GM12801 (cell line): Measurements from ENCODE around the gene USP25.

Experiments used
- TF ChIP-seq, protein P1 (sequence below): IDR thresholded peaks from one replicate; pipeline ENCODE4 v1.5.1; 2011; ENCODE audit warnings: control low read depth; ENCODE audit not compliant: insufficient read length; ENCODE audit errors: extremely low read depth

USP25 gene

DNA sequence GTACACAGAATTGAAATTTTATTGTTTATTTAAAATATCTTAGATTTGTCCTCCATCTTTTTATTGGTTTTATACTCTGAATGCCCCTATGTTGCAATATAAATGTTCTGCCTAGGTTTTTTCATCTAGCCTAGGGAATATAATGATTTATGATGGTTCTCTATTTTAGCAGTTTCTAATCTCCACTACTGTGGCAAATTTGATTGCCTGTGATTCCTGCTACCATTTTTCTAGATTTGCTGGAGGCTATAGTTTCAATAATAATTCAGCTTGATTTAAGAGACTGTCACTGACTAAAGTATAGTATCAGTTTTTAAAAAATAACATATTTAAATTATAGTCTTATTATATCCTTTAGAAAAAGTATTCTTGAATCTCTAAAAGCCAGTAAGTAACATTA lies 90.5 kb downstream of the USP25 start:
- TF ChIP-seq, protein P1, sequence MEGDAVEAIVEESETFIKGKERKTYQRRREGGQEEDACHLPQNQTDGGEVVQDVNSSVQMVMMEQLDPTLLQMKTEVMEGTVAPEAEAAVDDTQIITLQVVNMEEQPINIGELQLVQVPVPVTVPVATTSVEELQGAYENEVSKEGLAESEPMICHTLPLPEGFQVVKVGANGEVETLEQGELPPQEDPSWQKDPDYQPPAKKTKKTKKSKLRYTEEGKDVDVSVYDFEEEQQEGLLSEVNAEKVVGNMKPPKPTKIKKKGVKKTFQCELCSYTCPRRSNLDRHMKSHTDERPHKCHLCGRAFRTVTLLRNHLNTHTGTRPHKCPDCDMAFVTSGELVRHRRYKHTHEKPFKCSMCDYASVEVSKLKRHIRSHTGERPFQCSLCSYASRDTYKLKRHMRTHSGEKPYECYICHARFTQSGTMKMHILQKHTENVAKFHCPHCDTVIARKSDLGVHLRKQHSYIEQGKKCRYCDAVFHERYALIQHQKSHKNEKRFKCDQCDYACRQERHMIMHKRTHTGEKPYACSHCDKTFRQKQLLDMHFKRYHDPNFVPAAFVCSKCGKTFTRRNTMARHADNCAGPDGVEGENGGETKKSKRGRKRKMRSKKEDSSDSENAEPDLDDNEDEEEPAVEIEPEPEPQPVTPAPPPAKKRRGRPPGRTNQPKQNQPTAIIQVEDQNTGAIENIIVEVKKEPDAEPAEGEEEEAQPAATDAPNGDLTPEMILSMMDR: no peak

DNA sequence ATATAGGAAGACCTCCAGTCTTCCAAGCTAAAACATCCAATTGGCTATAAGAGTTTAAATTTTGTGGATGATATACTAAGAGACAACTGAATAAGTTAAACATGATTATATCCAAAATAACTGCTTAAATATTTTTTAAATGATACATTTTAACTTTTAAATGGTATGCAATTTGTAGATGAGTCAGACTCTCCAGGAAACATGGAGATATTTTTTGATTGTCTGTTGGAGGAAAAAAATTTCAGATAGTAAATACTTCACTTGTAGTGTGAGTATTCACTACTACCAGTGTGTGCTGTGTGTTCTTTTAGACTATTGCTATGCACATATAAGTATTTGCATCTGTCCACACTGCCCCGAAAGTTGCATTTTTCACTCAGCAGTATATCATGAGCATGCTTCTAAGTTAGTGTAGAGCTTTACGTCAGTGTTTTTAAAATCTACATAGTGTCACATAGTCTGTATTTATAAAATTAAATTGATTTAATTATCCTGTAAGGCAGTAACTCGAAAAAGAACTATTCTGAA lies 91.1 kb downstream of the USP25 start:
- TF ChIP-seq, protein P1: no peak

DNA sequence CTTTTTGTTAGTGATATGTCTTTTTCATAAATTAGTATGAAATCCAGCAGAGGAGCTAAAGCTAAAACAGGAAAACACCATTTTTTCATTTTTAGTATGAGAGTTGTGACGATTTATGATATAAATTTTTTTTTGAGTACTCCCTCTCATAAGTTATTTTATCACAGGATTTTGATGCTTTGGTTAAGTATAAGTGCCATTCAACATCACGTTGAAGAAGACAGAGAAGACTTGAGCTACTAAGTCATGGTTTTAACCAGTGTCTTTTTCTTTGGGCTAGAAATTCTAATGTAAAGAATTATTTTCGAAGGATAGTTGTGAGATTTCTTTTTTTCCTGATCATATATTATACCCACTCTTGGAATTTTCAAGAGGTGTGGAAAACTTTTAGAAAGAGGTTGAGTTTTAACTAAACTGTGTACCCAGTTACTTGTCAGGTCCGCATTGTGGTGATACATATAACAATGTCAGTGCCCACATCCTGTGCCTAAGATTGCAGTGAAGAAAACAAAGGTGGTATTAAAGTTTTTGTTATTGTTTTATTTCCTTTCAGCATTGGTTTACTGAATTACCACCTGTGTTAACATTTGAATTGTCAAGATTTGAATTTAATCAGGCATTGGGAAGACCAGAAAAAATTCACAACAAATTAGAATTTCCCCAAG lies 93.8 kb downstream of the USP25 start:
- TF ChIP-seq, protein P1: no peak

DNA sequence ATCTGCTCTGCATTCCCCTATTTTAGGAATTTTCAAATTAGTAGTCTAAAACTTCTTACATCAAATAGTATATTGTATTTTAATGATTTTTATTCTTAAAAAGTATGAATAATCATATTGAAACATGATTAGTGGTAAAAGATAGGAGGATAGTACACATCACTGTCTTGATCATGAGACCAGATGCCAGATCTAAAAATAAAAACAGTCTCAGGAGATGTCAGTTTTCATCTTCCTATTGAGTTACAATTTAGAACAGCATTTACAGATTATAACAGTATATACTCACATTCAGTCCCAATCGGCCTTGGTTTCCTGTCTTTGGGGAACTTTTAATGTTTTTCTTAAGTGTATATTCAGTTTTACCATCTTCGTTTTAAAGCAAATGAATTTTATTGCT lies 95.9 kb downstream of the USP25 start:
- TF ChIP-seq, protein P1: no peak

DNA sequence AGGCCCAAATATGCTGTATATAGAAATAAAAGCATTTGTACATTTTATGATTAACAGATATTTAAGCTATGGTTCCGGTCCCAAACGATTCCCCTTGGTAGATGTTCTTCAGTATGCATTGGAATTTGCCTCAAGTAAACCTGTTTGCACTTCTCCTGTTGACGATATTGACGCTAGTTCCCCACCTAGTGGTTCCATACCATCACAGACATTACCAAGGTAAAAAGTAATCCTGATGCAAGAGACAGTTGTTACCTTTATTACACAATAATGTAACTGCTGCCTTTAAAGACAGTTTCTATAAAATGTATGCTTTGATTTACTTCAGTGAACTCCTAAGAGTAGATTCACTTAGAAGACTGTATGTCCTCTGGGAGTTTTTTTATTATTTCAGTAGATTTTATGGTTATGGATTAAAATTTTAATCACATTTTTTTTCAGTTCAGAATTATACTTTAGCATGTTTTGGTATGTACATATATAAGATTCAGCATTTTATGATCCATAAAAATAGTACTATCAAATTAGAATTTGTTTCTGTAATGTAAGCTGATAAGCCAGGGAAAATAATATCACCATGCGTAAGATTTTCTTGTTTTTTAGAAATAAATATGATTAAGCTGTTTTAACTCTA lies 96.5 kb downstream of the USP25 start:
- TF ChIP-seq, protein P1: no peak

DNA sequence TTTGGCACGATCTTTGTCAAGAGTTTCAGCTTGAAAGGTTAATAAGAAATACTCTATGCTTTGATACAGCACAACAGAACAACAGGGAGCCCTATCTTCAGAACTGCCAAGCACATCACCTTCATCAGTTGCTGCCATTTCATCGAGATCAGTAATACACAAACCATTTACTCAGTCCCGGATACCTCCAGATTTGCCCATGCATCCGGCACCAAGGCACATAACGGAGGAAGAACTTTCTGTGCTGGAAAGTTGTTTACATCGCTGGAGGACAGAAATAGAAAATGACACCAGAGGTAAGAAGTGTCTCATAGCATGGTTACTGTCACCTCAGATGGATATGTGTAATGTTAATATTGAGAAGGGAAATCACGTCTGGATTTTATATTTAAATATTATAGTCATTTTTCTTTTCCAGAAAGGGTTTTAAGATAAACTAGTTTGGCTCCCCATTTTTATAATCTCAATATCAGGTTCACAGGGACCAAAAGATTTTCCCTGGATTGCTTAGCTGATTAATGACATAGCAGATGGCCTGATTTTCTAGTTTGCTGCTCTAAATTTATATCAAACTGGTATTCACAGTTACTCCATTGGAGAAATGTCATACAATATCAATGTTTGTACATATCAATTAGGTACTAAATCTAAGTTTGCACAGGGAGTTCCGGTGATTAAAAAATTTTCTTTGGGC lies 97.3 kb downstream of the USP25 start:
- TF ChIP-seq, protein P1: no peak

DNA sequence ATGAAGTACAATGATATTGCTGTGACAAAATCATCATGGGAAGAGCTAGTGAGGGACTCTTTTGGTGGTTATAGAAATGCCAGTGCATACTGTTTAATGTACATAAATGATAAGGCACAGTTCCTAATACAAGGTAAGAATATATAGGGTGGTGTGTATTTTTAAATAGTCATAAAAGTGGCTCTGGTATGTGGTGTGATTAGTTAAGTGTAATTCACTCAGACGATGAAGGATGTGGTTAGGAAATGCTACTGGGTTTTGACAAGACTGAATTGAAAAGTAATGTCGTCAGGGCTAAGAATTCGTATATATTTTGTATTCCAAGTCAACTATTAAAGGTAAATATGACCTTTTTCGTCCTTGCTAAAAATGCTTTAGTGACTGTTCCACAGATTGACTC lies 101.7 kb downstream of the USP25 start:
- TF ChIP-seq, protein P1: no peak
